Measurements from ENCODE around the gene ERC1.

The ERC1 gene

GRCh38 chr12:989751-990660, 1.0 kb upstream of the ERC1 start (continued):
- TF ChIP-seq ZNF324 (tag by site-specific recombination; IDR thresholded peaks at IDR 0.05) (no peak), ZNF623 (tag by site-specific recombination; IDR thresholded peaks at IDR 0.05) (no peak), KLF9 (tag by site-specific recombination; IDR thresholded peaks at IDR 0.05; ENCODE audit: low read depth) (no peak), ZFHX2 (tag by site-specific recombination; conservative IDR thresholded peaks at IDR 0.05) (peak; percentile 91), ZXDB (tag by site-specific recombination; IDR thresholded peaks at IDR 0.05) (no peak), YY2 (tag by site-specific recombination; IDR thresholded peaks at IDR 0.05) (no peak), ZNF19 (tag by site-specific recombination; IDR thresholded peaks at IDR 0.05; ENCODE audit: low read depth) (no peak), HIC1 (tag by site-specific recombination; IDR thresholded peaks at IDR 0.05) (no peak)

GRCh38 chr12:991350-992333, 619 bp downstream of the ERC1 start:
- no peaks in the 10 kb centered on the region for H3K9me3 ChIP-seq (ENCODE audit: control insufficient read depth, insufficient read depth, low read depth, low read length)
- ChIA-PET CTCF (interaction anchor here (0.6 to 1.9 kb wide), 7 partner anchors 9 to 592 kb away, joined by 3 to 7 read pairs (median 3); partner anchors contain the start of gene RAD52), POLR2A (interaction anchor here (0.7 to 2.4 kb wide), 4 partner anchors 17 to 416 kb away, joined by 3 to 19 read pairs (median 3); partner anchors contain the start of gene RAD52)
- H3K4me3 ChIP-seq (ENCODE audit: low read depth, low read length) = peak overlapping the region; percentile 96
- peaks cover 16% of the 10 kb centered on the region; the same call in 1 of the 2 replicates for H3K4me1 ChIP-seq (ENCODE audit: control insufficient read depth, insufficient read depth, low read length)
- no peaks in the 10 kb centered on the region for H3K36me3 ChIP-seq (ENCODE audit: control insufficient read depth in 2 of 2, insufficient read depth in 1 of 2, low read length in 2 of 2)
- H3K27ac ChIP-seq (ENCODE audit: extremely low read depth, low read depth, low read length) = peak overlapping the region; percentile 96
- TF ChIP-seq ZNF596 (tag by site-specific recombination; IDR thresholded peaks at IDR 0.05) (no peak), ZNF561 (tag by site-specific recombination; IDR thresholded peaks at IDR 0.05; ENCODE audit: borderline replicate concordance) (no peak), ZSCAN23 (tag by site-specific recombination; IDR thresholded peaks at IDR 0.05) (no peak), GLI2 (tag by site-specific recombination; IDR thresholded peaks at IDR 0.05; ENCODE audit: borderline replicate concordance, low read depth) (no peak), ZBTB6 (tag by site-specific recombination; IDR thresholded peaks at IDR 0.05) (no peak), ZNF692 (tag by site-specific recombination; IDR thresholded peaks at IDR 0.05) (peak; percentile 72), ZBTB7A (tag by site-specific recombination; IDR thresholded peaks at IDR 0.05; ENCODE audit: low read depth) (no peak; the same call in 1 of the 2 replicates), ZFP41 (tag by site-specific recombination; IDR thresholded peaks at IDR 0.05; ENCODE audit: borderline replicate concordance) (no peak), ZNF133 (tag by site-specific recombination; IDR thresholded peaks at IDR 0.05) (no peak), ZNF624 (tag by site-specific recombination; IDR thresholded peaks at IDR 0.05) (no peak), GLI4 (tag by site-specific recombination; IDR thresholded peaks at IDR 0.05) (no peak), GLIS1 (tag by site-specific recombination; IDR thresholded peaks at IDR 0.05) (peak; percentile 65), ZNF776 (tag by site-specific recombination; IDR thresholded peaks at IDR 0.05; ENCODE audit: borderline replicate concordance) (no peak), OSR2 (tag by site-specific recombination; IDR thresholded peaks at IDR 0.05) (no peak), PRDM1 (tag by site-specific recombination; IDR thresholded peaks at IDR 0.05) (0 out of 2 replicates have a peak, but pooled peaks have one; percentile 12), ZNF558 (tag by site-specific recombination; IDR thresholded peaks at IDR 0.05) (no peak), ZNF449 (tag by site-specific recombination; IDR thresholded peaks at IDR 0.05) (no peak), ZNF792 (tag by site-specific recombination; IDR thresholded peaks at IDR 0.05) (no peak), MZF1 (tag by site-specific recombination; IDR thresholded peaks at IDR 0.05; ENCODE audit: borderline replicate concordance) (peak; percentile 60; the same call in 1 of the 2 replicates), ZNF335 (tag by site-specific recombination; conservative IDR thresholded peaks at IDR 0.05) (peak; percentile 81)
